ENCODE measurements around the gene OASL. TPM values are rescaled to one million over a fixed set of nuclear protein-coding genes. Genes with fewer than 3 reads are reported as not detected.
"Not testable (repeated sequence)": the region's sequence is repeated elsewhere in the genome, so short reads cannot be mapped to it uniquely, and the experiment has no call there.

The OASL gene, protein sequence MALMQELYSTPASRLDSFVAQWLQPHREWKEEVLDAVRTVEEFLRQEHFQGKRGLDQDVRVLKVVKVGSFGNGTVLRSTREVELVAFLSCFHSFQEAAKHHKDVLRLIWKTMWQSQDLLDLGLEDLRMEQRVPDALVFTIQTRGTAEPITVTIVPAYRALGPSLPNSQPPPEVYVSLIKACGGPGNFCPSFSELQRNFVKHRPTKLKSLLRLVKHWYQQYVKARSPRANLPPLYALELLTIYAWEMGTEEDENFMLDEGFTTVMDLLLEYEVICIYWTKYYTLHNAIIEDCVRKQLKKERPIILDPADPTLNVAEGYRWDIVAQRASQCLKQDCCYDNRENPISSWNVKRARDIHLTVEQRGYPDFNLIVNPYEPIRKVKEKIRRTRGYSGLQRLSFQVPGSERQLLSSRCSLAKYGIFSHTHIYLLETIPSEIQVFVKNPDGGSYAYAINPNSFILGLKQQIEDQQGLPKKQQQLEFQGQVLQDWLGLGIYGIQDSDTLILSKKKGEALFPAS
- total RNA-seq: 2.9 and 3.0 TPM in 2 replicates

DNA sequence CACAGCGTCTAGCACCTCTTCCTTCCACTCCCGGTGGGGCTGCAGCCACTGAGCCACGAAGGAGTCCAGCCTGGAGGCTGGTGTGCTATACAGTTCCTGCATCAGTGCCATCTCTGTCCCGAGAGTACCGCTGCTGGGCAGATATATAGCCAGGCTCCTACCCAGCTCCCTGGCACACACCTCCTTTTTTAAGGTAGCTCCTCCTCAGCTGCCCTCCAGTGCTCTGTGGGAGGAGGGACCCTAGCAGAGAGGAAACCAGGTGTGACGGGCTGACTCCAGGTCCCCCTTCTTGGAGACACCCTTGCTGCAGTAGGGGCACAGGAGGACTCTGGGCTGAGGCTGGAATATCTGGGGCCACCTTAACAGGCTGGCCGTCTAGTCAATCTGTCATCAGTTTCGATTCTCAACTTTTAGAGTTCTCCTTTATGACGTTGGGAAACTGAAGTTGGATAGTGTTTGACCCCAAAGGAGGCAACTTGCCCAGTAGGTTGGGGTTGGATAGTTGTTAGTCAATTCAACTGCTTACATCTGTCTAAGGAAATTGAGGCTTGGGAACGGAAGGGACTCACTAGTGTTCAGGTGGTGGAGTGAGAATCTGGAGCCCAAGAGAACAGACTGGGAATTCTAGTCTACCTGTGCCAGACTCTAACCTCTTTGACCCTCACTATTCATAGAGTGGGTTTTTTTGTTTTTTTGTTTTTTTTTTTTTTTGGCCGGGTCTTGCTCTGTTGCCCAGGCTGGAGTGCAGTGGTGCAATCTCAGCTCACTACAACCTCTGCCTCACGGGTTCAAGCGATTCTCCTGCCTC lies at the start of gene OASL:
OASL (minus strand) TSS at position 386 of the 808 bp plus-strand sequence; CDS start at position 111, 275 bp downstream.
- peak; percentile 89 for DNase-seq
- intact Hi-C loops (cut with micrococcal nuclease): loop anchor here (1.0 to 5.0 kb wide), 3 partner anchors 21 to 237 kb away; no protein-coding TSS in a partner anchor
- H3K27ac Mint-ChIP-seq: peak within 1 kb of the TSS; percentile 85
- peaks cover 17% of the 10 kb centered on the region for H3K36me3 Mint-ChIP-seq (ENCODE audit: low read depth)
- H3K4me3 Mint-ChIP-seq: peak within 1 kb of the TSS; percentile 89
- no peaks in the 10 kb centered on the region for H3K9me3 Mint-ChIP-seq
- H3K27me3 Mint-ChIP-seq: peaks cover 13% of the 10 kb centered on the region
- peaks cover 44% of the 10 kb centered on the region for H3K4me1 Mint-ChIP-seq

DNA sequence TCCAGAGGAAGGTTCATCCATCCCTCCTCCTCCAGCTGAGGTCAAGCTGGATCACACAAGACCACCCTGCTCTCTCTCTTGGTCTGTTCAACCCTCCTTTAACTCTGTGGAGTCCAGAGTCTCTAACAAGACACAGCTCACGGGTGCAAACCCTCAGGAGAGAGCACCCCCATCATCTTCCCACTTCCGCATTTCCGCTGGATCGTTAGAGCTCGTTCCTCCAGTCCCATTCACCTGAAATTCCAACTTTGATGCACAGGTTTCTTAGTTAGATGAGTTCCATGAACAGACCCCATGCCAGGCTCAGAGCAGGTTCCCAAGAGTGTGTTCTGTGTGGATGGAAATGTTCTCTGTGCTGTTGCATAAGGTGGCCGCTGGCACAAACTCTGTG lies 49.1 kb upstream of the OASL start:
- H3K27ac Mint-ChIP-seq: no peak overlapping the region

DNA sequence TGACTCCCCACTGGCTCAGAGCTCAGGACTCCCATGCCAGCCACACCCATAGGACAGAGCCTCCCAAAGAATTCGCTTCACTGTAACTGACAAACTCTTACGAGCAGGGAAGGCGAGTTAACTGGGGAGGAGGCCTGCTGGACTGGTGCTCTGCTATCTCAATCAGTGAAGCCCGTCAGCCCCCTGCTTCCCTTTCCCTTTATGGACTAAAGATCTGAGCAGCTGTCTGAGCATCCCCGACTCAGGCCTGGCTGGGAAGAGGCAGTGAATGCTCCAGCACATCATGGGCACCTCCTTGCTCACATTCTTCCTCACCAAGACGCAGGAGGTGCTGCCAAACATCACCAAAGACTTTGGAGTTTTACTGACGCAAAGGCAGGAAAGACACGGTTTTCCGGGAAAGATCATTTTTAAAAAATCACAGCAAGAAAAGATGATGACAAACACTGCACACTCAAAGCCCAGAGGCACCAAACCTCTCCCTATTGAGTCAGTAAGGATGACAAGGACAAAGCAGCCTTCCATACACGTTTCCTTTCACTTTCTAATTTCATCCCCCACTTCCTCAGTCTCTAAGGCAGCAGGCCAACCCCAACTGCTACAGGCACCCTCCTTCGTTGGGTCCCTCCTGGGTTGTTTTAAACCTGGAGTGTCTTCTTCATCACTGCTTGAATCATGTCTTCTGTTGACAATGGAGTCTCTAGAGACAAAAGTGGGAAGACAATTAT lies 48.6 kb upstream of the OASL start:
- peak overlapping the region; percentile 56 for H3K27ac Mint-ChIP-seq
- intact Hi-C loops (cut with micrococcal nuclease): no loop called here
- peak; percentile 65 for DNase-seq
- H3K36me3 Mint-ChIP-seq (ENCODE audit: low read depth): no peaks in the 10 kb centered on the region
- H3K27me3 Mint-ChIP-seq: peaks cover 4% of the 10 kb centered on the region
- no peak overlapping the region for H3K4me3 Mint-ChIP-seq
- H3K4me1 Mint-ChIP-seq: peaks cover 23% of the 10 kb centered on the region
- H3K9me3 Mint-ChIP-seq: no peaks in the 10 kb centered on the region

More for the DNA sequence above, 49.1 kb upstream of the OASL start:
- H3K9me3 Mint-ChIP-seq: no peaks in the 10 kb centered on the region
- peak; percentile 45 for DNase-seq
- H3K4me3 Mint-ChIP-seq: no peak overlapping the region
- peaks cover 28% of the 10 kb centered on the region for H3K4me1 Mint-ChIP-seq
- intact Hi-C loops (cut with micrococcal nuclease): no loop called here
- no peaks in the 10 kb centered on the region for H3K36me3 Mint-ChIP-seq (ENCODE audit: low read depth)
- H3K27me3 Mint-ChIP-seq: peaks cover 4% of the 10 kb centered on the region

DNA sequence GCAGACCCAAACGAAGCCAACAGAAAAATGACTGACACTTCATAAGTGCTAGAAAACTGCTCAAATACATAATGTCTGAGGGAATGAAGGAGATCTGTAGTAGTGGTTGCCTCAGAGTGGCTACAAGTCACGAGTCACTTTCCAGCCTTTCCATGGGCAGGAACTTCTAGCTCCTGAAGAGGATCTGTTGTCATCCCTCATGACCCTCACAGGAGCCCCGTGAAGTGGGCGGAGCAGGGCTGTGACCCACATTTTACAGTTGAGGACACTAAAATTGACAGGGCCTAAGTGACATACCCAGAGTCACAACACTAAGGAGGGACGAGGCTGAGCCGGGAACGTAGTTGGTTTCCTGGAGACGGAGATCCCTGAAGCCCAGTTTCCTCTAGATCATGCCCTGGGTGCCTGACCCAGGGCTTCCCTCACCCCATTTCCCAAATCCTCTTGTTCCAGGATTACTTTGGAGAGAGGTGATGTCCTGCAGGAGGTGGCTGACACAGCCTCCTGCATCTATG lies 47.8 kb upstream of the OASL start:
- DNase-seq: no peak
- Mint-ChIP-seq H3K4me3 (no peak overlapping the region), H3K4me1 (peaks cover 15% of the 10 kb centered on the region), H3K36me3 (ENCODE audit: low read depth) (no peaks in the 10 kb centered on the region), H3K27me3 (peaks cover 8% of the 10 kb centered on the region), H3K27ac (no peak overlapping the region), H3K9me3 (no peaks in the 10 kb centered on the region)
- intact Hi-C loops (cut with micrococcal nuclease): no loop called here

DNA sequence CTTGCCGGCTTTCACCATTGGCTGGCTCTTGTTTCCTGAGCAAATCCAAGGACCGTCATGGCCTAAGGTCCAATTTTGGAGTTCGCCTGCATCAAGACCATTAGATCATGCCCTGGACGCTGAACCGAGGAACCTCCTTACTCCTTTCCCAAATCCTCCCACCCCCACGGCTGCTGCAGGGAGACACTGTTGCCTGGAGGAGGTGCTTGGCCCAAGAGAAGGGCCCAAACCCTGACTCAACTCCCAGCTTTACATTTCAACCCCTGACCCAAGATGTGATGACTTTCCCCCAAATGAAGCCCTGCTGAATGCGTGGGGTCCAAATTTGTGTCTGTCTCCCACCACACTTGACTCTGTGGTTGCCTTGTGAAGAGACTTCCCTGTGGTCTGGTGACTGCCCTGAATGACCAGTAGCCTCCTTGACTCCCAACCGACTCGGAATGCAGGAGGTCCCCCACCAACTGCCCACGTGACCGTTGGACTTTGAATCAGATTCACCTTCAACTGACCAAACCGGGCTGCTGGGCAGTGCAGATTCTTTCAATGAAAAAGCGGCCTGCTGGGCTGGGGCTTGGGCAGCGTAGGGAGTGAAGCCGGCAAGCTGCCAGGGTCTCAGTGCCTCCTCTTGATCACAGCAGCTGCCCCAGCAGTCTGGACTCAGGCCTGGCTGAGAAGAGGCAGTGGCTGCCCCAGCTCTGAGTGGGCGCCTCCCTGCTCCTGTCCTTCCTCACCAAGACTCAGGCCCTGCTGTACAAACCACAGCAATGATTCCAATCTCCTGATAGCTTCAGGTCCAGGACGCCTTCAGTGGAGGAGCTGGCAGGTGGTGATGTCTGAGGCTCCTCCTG lies 46.7 kb upstream of the OASL start:
- H3K27ac Mint-ChIP-seq: no peak overlapping the region
- intact Hi-C loops (cut with micrococcal nuclease): no loop called here
- H3K36me3 Mint-ChIP-seq (ENCODE audit: low read depth): no peaks in the 10 kb centered on the region
- no peaks in the 10 kb centered on the region for H3K9me3 Mint-ChIP-seq
- DNase-seq: peak; percentile 52
- H3K4me3 Mint-ChIP-seq: no peak overlapping the region
- H3K4me1 Mint-ChIP-seq: peaks cover 12% of the 10 kb centered on the region
- H3K27me3 Mint-ChIP-seq: peaks cover 12% of the 10 kb centered on the region

DNA sequence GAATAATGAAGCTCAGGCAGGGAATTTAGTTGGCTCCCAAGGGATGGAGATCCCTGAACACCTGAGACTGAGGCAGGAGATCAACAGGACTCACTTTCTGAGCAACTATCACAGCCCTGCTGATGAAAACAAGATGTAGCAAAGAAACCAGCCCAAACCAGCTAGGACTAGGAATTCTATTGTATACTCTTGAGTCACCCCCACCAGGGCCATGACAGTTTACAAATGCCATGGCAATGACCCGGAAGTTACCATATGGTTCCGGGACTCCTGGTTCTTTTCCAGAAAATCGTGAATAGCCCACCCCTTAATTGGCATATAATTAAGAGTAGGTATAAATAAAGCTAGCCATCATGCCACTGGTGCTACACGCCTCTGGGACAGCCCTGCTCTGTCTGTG lies 46.0 kb upstream of the OASL start:
- DNase-seq: no peak
- no peaks in the 10 kb centered on the region for H3K36me3 Mint-ChIP-seq (ENCODE audit: low read depth)
- intact Hi-C loops (cut with micrococcal nuclease): no loop called here
- no peak overlapping the region for H3K4me3 Mint-ChIP-seq
- peaks cover 11% of the 10 kb centered on the region for H3K4me1 Mint-ChIP-seq
- no peak overlapping the region for H3K27ac Mint-ChIP-seq
- H3K27me3 Mint-ChIP-seq: peaks cover 15% of the 10 kb centered on the region
- no peaks in the 10 kb centered on the region for H3K9me3 Mint-ChIP-seq

DNA sequence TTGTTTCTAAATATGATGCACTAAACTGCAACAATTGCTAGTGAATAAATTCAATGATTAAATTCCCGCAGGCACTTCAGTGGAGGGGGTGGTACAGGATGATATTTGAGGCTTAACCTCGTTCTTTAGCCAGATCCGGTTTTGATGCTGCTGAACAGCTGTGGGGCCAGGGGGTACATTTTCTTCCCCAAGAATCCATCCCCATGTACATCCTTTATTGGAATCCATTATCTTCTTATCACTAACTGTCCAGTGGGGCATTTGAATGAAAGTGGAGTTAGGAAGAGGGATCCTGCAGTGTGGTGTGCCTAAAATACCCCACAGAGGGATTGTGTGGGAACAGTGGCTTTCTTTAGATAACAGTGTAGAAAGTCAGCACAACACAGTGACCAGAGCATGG lies 45.2 kb upstream of the OASL start:
- Mint-ChIP-seq H3K9me3 (no peaks in the 10 kb centered on the region), H3K27ac (no peak overlapping the region), H3K27me3 (peaks cover 15% of the 10 kb centered on the region), H3K36me3 (ENCODE audit: low read depth) (no peaks in the 10 kb centered on the region), H3K4me1 (peaks cover 10% of the 10 kb centered on the region), H3K4me3 (no peak overlapping the region)
- peak; percentile 33 for DNase-seq
- intact Hi-C loops (cut with micrococcal nuclease): no loop called here

DNA sequence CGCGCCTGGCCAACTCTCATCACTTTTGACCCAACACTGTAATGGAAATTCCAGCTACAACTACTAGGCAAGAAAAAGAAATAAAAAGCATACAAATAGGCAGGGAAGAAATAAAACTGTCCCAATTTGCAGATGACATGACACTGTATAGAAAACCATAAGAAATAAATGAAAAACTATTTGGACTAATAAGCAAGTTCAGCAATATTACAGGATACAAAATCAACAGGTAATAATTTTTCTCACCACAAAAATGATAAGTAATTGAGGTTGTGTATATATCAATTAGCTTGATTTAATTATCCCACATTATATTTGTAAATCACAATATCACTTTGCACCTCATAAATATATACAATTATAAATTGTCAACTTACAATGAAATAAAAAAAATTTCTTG lies 41.9 kb upstream of the OASL start:
- no peak overlapping the region for H3K4me3 Mint-ChIP-seq

DNA sequence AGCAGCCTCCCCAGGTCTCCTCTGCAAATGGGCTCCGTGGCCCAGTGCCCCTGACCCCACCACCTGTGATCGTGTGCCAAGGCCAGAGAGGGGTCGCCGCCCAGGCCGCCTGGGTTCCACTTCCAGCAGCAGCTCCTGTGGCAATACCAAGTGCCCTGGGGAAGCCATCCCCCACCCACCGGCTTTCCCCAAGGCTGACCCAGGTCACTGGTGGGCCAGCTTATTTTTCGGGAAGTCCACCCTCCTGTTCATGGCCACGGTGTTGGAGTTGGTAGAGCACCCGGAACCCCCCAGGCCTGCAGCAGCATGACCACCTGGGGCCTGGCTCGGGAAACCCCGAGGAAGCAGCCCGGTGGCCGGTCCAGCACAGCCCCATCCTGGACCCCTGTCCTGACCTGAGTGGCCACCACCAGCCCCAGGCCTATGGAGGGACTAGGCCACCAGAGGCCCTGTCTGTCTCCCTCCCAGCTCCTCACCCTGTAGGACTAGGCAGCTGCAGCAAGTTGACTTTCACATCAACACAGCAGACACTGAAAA lies 40.8 kb upstream of the OASL start:
- intact Hi-C loops (cut with micrococcal nuclease): no loop called here
- DNase-seq: peak; percentile 50
- Mint-ChIP-seq H3K27me3 (peaks cover 17% of the 10 kb centered on the region), H3K9me3 (no peaks in the 10 kb centered on the region), H3K27ac (no peak overlapping the region), H3K4me3 (no peak overlapping the region), H3K36me3 (ENCODE audit: low read depth) (no peaks in the 10 kb centered on the region), H3K4me1 (no peaks in the 10 kb centered on the region)

More for the DNA sequence above, 41.9 kb upstream of the OASL start:
- Mint-ChIP-seq H3K36me3 (ENCODE audit: low read depth) (no peaks in the 10 kb centered on the region), H3K9me3 (no peaks in the 10 kb centered on the region), H3K4me1 (no peaks in the 10 kb centered on the region), H3K27me3 (peaks cover 15% of the 10 kb centered on the region), H3K27ac (no peak overlapping the region)
- no peak for DNase-seq
- intact Hi-C loops (cut with micrococcal nuclease): no loop called here

DNA sequence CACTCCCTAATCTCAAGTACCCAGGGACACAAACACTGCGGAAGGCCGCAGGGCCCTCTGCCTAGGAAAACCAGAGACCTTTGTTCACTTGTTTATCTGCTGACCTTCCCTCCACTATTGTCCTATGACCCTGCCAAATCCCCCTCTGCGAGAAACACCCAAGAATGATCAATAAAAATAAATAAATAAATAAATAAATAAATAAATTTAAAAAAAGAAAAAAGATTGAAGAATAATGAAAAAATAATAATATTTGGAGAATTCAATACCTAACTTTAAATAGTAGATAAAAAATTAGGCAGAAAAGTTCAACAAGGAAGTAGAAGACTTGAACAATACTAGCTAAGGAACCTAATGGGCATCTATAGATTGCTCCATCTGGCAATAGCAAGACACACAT lies 38.4 kb upstream of the OASL start:
- H3K27me3 Mint-ChIP-seq: peaks cover 23% of the 10 kb centered on the region
- not testable (repeated sequence) for H3K4me3 Mint-ChIP-seq

DNA sequence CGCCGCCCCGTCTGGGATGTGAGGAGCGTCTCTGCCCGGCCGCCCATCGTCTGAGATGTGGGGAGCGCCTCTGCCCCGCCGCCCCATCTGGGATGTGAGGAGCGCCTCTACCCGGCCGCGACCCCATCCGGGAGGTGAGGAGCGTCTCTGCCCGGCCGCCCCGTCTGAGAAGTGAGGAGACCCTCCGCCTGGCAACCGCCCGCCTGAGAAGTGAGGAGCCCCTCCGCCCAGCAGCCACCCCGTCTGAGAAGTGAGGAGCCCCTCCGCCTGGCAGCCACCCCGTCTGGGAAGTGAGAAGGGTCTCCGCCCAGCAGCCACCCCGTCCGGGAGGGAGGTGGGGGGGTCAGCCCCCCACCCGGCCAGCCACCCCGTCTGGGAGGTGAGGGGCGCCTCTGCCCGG lies 36.9 kb upstream of the OASL start:
- H3K4me3 Mint-ChIP-seq; H3K4me1 Mint-ChIP-seq; intact Hi-C loops (cut with micrococcal nuclease); H3K27ac Mint-ChIP-seq; H3K36me3 Mint-ChIP-seq (ENCODE audit: low read depth): not testable (repeated sequence)
- Mint-ChIP-seq H3K9me3 (peaks cover 13% of the 10 kb centered on the region), H3K27me3 (peaks cover 19% of the 10 kb centered on the region)
- DNase-seq: peak; percentile 11

More for the DNA sequence above, 38.4 kb upstream of the OASL start:
- intact Hi-C loops (cut with micrococcal nuclease); H3K27ac Mint-ChIP-seq; DNase-seq; H3K36me3 Mint-ChIP-seq (ENCODE audit: low read depth); H3K4me1 Mint-ChIP-seq: not testable (repeated sequence)
- peaks cover 13% of the 10 kb centered on the region for H3K9me3 Mint-ChIP-seq

DNA sequence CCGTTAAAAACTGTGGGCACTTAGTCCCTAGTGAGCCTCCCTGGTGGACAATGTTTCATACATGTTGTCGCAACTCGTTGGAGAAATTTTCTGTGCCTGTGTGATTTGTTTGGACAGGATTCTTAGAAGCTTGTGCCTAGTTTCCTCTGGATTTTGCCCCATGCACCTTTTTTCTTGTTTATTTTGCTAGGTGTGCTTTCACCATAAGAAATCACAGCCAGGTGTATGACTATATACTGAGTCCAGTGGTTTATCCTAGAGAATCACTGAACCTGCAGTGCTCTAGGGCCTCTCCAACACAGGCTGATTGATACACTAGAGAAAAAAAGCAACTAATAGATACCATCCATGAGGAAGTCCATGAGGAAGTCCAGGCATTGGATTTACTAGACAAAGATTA lies 33.1 kb upstream of the OASL start:
- H3K9me3 Mint-ChIP-seq: peaks cover 13% of the 10 kb centered on the region
- no peak overlapping the region for H3K27ac Mint-ChIP-seq

More for the DNA sequence above, 33.1 kb upstream of the OASL start:
- intact Hi-C loops (cut with micrococcal nuclease): no loop called here
- peaks cover 17% of the 10 kb centered on the region for H3K27me3 Mint-ChIP-seq
- H3K4me3 Mint-ChIP-seq: no peak overlapping the region
- DNase-seq: peak; percentile 13
- no peaks in the 10 kb centered on the region for H3K4me1 Mint-ChIP-seq
- no peaks in the 10 kb centered on the region for H3K36me3 Mint-ChIP-seq (ENCODE audit: low read depth)

Measured in activated CD4-positive, alpha-beta T cell treated with anti-CD3 and anti-CD28 coated beads, Interleukin-2, amount 10 ng/mL, durations not matched to agents 24 days and 14 days (primary cell).